A673 (cell line): ENCODE results near the gene ANKRD12.

ENCODE experiments used
- EZH2 ChIP-seq: fragments of 200-600 bp; sonication (generic); IDR thresholded peaks from 2 replicates; pipeline ENCODE4 v1.6.1; 2017; ENCODE audit warnings: borderline replicate concordance, low read depth, mild to moderate bottlenecking, mixed read lengths, antibody characterized with exemption, low read length; ENCODE audit not compliant: poor library complexity, severe bottlenecking
- TF ChIP-seq, protein P1 (sequence below): fragments of 300-800, 200-600 bp; sonication (generic); conservative IDR thresholded peaks from 2 replicates; pipeline ENCODE4 v1.5.1; 2017; ENCODE audit warnings: low read depth, mild to moderate bottlenecking, antibody characterized with exemption, low read length, moderate library complexity, mixed read lengths

- TF ChIP-seq, protein P1, sequence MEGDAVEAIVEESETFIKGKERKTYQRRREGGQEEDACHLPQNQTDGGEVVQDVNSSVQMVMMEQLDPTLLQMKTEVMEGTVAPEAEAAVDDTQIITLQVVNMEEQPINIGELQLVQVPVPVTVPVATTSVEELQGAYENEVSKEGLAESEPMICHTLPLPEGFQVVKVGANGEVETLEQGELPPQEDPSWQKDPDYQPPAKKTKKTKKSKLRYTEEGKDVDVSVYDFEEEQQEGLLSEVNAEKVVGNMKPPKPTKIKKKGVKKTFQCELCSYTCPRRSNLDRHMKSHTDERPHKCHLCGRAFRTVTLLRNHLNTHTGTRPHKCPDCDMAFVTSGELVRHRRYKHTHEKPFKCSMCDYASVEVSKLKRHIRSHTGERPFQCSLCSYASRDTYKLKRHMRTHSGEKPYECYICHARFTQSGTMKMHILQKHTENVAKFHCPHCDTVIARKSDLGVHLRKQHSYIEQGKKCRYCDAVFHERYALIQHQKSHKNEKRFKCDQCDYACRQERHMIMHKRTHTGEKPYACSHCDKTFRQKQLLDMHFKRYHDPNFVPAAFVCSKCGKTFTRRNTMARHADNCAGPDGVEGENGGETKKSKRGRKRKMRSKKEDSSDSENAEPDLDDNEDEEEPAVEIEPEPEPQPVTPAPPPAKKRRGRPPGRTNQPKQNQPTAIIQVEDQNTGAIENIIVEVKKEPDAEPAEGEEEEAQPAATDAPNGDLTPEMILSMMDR: no peak
- no peak for TF ChIP-seq EZH2
Observed at GRCh38 chr18:9126337-9126736, 10.2 kb upstream of the ANKRD12 start.
